NCI-H446 (cell line): ENCODE measurements around the gene SNX8.

Experiments used
- DNase-seq, 2 experiments: peaks; one replicate each; lab custom pipeline; 2025; lab: John Stamatoyannopoulos, UW

SNX8 gene

DNA sequence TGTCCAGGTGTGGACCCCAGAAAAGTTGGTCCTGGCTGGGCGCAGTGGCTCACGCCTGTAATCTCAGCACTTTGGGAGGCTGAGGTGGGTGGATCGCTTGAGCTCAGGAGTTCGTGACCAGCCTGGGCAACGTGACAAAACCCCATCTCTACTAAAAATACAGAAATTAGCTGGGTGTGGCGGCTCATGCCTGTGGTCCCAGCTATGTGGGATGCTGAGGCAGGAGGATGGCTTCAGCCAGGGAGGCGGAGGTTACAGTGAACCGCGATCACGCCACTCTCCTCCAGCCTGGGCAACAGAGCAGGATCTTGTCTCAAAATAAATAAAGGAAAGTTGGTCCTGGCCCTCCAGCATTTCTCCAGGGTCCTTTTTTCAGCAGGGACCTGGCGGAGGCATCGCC is 70.8 kb downstream of the SNX8 start:
- DNase-seq, result no peak

DNA sequence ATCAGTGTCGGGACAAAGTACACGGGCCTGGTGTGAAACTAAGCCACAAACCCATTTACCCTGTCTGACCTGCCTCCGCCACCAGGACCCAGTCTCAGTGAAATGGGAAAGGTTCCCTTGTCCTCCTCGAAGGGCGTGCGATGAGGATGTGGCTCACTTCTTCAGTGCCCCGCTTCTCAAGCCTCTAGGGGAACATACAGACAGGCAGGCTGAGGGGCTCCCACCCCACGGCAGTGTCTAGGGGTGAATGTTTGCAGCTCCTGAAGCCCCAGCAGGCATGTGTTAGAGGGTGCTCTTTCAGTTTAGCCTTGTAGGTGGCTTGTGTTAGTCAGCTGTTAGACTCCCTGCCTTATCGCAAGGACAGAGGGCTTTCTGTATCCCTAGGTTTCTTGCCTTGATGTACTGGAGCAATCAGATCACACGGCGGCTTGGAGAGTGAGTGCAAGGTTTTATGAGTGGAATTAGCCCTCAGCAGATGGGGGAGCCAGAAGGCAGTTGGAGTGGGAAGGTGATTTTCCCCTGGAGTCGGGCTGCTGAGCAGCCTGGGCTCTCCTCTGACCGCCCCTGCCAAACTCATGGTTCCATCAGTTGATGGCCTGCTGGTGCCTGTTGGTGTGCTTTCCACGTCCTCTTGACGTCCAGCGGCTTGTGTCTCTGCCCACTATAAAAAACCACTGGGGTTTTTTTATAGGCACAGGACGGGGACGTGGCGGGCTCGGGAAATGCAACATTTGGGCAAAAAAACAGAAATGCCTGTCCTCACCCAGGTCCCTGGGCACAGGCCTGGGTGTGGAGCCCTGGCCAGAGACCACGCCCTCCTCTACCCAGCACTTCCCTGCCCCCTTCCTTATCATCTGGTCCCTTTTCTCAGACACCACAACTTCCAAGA is 71.5 kb downstream of the SNX8 start:
- no peak for DNase-seq

DNA sequence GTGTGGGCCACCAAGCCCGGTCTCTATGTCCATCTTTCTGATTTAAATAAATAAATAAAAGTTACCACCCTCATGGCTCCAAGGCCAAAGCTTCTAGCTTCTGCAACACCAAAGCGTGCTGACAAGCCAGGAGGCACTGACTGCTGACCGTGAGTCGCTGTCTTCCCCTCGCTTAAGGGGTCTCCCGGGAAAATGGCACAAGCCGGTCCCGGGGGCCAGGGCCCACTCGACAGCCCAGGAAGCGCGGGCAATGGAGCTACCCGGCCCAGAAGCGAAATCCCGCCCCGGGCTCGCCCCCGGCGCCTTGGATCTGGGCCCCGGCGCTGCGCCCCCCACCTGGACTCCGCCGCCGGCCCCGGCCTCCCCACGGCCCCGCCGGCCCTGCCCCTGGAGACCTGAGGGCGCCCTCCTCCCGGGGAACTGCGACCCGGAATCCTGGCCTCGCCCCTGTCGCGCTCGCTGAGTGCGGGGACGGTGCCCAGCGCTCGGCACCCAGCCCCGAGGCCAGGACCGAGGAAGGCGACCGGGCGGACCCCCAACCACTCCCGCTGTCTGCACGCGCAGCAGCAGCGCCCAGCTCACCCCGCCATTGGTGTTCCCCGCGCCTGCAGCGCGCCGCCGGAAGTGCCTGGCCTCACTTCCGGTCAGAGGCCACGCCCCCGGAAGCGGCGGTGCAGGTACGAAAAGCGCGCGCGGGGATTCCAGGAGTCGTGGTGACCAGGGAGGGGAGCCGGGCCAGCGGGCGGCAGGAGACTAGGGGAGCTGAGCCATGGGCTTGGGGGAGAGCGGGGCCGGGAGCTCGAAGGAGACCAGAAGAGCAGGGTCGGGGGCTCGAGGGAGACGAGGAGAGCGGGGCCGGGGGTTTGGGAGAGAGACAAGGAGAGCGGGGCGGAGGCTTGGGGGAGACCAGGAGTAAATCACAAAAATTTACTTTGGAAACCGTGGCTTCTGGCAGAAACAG is 72.4 kb downstream of the SNX8 start, which contains the start of the genes MRM2 and NUDT1:
Gene MRM2, minus strand, starts transcription at position 626 of the 961 bp plus-strand sequence. Its CDS starts 36 bp downstream, at position 590.
Gene NUDT1, plus strand, starts transcription at position 647 of the 961 bp plus-strand sequence. CDS start 2,349 bp downstream, outside the sequence.
- DNase-seq, result peak; percentile 59 to 84

DNA sequence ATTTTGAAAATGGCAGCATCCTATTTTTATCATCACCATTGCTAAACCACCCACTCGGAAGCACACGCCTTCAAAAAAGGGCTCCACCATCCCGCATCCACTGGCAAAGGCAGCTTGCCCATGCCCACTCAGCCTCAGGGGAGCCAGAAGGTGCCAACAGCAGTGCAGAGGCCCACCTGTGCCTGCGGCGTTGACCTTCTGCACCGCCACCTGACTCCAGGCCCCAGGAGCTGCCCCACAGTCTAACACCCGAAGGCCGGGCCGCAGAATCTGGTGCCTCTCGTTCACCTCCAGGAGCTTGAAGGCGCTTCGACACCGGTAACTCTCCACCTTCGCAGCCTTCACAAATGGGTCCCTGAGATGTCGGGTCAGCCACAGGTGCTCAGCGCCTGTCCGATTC is 75.0 kb downstream of the SNX8 start:
- no peak for DNase-seq

DNA sequence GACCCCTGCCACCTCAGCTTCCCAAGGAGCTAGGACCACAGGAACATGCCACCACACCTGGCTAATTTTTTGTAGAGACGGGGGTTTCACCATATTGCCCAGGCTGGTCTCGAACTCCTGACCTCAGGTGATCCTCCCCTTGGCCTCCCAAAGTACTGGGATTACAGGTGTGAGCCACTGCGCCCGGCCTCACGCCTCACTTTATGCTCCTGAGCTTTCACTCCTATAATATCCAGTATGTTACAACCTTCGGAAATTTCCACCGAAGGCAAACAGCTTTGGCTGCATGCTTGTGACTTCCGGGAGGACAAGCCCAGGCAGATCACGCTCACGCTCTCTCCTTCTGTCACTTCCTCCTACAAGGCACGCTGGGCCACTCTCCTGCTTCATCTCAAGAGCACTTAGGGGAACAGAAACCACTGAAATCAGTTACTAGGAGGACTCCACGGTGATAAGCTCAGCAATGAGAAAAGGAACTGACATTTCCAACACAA is 77.1 kb downstream of the SNX8 start:
- no peak for DNase-seq

DNA sequence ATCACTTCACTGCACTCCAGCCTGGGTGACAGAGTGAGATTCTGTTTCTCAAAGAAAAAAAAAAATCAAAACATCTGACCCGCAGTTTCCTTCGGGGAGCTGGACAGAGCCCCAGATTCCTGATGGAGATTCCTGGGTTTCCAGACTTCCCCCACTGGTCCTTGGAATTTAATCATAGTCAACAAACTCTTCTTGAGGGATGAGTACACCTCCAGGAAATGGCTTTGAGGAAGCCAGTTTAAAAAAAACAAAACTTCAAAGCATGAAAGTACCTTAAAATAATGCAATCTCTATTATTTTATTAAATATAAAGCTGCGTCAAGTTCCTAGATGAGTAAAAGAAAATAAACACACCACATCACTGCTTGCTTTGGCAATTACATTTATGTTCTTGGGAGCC is 80.3 kb downstream of the SNX8 start:
- DNase-seq, result no peak

DNA sequence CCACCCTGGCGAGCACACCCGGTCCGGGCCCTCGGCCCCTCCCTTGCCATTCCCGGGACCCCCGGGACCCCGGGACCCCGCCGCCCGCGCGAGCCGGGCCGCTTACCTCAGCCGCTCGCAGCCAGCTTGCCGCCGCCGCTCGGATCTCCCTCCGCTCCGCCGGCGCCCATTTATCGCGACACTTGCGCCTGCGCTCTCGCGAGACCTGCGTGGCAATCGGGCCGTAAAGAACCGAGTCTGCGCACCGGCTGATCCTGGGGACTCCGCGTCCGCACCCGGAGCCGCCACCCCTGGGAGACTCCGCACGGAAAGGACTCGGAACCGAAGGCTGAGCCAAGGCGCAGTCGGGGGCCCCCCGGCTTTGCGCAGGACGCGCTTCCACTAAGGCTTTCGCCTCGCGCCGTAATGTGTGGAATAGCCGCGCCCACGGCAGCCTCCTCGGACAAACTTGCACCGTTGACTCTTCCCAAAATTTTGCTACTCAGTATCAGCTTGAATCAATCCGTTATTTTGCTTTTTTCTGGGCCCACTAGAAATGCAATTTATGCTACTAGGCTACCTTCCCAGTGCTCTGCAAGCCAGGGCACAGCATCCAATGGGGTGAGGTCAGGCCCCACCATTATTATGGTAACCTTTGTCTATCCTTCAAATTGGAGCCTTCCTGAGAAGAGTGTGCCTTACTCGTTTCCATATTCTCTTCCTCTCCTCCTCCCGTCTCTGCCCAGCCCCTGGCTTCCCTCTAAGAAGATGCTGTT is 81.3 kb downstream of the SNX8 start, which contains the start of gene MAD1L1:
Gene MAD1L1, minus strand, starts transcription at position 180 of the 755 bp plus-strand sequence. CDS start 2,812 bp downstream, outside the sequence.
- DNase-seq, result peak; percentile 65 to 91

DNA sequence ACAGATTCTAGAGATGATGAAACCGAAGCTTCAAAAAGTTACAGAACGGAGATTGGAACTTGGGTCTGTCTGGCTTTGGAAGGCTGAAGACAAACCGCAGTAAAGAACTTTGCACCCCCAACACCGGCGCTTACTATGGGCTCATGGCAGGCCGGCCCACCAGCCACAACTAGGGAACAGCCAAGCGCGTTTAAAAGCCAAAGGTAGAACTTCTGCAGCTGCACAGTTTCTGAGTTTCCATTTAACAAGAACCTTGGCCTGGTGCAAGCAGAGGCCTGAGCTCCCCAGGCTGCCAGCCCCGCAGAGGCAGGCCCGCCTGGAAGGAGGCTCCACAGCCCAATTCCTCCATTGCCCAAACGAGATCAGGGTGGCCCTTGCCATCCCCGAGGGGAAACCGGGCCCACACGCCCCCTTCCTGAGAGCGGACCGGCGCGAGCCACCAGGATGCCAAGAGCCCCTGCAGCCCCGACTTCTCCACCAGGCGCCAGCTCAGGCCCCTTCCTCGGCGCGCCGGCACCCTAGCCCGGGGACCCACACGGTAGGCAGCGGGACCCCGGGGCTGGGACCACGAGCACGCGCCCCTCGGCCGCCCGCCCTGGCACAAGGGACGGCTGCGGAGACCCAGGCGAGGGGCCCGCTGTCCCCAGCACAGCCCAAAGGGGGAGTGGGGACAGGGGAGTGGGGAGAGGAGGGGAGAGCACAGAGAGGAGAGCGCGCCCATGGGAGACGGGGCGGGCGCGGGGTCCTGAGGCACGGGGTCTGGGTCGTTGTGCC is 82.1 kb downstream of the SNX8 start:
- DNase-seq, result no peak

DNA sequence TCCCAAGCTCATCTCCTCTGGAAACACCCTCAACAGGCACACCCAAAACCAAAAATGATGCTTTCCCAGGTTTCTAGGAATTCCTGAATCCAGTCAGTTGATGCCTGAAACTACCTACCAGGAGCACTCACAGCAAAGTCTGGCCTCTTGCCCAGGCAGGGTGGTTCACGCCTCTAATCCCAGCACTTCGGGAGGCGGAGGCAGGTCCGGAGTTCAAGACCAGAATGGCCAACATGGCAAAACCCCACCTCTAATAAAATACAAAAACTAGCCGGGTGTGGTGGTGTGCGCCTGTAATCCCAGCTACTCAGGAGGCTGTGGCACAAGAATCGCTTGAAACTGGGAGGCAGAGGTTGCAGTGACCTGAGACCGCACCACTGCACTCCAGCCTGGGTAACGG is 83.4 kb downstream of the SNX8 start:
- no peak for DNase-seq

DNA sequence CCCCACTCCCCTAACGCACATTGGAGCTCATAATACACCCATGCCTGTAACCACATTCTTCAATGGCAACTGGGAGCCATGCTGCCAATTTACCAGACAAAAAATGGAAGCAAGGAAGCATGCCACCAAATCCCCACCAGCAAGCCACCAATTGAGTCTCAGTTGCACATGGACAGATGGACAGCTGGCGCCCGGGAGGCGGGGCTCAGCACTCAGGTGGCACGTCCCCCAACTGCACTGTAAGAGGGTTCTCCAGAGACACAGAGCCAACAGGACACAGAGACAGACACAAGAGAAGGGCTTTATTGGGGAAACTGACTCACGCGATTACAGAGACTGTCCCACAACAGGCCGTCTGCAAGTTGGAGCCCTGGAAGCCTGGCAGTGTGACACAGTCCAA is 84.0 kb downstream of the SNX8 start:
- DNase-seq, result no peak

DNA sequence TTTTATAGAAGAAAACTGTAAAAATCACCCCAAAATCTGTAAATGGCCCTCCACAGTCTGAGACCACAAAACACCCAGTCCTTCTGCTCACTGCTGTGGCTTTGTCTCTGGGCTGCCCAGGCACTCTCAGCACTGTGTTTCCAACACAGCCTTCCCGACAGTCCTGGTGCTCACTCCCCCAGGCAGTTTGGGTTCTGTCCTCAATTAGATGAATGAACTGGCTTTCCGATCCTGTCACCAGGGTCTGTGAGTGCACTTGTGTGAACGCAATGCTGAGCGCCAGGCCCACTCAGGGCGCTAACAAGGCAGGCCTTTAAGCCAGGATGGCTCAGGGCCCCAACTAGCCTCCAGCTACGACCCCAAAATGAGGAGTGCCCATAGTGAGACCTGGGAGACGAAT is 84.8 kb downstream of the SNX8 start:
- DNase-seq, result no peak

DNA sequence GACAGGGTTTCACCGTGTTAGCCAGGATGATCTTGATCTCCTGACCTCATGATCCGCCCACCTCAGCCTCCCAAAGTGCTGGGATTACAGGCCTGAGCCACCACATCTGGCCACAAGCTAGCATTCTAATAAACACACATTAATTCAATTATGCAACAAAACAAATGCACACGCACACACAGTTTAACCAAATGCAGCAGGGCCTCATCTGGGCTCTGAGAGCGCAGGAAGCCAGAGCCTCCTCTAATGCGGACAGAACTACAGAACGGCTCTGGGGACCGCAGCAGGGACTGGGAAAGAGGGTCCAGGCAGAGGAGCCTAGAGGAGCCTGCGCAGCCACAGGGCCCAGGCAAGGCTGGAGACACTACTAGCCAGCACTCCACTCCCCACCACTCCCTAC is 85.3 kb downstream of the SNX8 start:
- DNase-seq, result no peak

DNA sequence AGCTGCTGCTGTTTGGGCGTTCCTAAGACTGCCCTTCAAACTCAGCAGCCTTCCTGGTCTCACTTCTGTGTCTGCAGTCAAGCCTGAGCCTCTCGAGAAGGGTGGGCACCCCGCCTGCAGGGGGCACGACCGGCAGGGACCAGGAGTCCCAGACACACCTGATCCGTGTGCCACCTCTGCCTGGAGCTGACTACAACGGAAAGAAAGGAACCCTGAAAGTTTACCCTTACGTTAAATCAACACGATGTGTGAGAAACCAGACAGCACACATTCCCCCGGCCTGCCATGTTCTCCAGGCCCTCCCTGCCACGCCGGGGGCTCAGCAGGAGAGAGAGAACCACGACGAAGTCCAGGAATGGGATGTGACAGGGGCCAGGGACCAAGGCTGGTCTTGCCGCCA is 86.5 kb downstream of the SNX8 start:
- DNase-seq, result no peak

DNA sequence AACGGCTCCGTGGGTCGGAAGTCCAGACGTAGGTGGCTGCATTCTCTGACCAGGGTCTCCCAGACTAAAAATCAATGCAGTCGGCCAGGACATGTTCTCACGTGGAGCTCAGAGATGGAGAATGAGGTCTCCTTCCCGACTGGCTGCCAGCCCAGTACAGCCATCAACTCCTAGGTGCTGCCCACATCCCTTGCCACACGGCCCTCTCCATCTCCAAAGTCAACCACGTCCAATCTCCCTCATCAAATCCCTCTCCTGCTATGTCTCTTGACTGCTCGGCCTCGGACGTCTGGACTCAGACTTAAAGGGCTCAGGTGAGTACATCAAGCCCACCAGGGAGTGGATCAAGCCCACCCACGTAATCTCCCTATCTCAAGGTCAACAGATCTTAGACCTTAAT is 88.4 kb downstream of the SNX8 start:
- no peak for DNase-seq

DNA sequence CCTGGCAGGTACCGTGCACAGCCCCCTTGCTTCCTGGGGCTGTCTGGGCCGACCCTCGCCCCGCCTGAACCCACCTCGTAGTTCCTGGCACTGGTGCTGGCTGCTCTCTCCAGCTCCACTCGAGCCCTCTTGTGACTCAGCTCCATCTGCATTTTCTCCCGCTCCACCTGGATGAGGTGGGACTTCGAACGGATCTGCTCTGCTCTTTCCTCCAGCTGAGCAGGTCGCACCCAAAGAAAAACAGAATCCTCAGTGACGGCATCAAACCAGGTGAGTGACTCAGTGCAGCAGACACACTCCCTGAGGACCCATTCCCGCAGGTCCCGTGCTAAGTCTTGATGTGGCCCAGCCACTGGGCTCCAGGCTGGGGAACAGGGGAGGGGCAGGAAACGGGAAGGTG is 88.9 kb downstream of the SNX8 start:
- no peak for DNase-seq

DNA sequence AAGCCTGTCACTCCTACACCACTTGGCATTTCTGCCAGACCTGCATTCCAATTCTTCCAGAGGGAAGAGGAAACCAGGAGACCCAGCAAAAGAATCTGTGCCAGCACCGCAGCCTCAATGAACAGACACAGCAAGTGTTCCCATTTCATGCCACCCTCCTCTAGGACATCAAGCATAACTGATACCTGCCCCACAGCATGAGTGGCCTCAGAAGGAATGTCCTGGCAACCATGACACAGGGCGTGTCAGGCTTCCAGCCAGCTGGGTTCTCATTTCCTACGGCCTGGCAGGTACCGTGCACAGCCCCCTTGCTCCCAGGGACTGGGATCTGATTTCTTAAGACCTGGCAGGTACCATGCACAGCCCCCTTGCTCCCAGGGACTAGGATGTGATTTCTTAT is 89.3 kb downstream of the SNX8 start:
- no peak for DNase-seq

DNA sequence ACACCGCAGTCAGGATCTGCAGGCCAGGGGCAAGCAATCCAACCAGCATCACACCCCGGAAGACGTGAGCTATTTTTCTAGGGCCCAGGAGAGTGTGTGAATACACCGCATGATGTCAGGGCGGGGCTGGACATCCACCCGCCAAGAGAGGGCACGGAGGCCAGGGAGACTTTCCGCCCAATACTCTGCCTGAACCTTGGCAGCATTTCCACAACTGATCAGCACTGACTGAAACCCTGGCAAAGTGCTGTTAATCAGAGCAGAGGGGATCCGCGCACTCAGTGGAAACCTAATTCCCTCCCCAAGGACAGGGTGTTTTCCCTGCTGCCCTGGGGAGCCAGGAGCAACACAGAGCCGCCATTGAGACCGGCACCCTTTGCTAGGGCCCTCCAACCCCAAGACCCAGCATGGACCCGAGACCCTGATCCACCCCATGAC is 89.7 kb downstream of the SNX8 start:
- DNase-seq, result no peak

DNA sequence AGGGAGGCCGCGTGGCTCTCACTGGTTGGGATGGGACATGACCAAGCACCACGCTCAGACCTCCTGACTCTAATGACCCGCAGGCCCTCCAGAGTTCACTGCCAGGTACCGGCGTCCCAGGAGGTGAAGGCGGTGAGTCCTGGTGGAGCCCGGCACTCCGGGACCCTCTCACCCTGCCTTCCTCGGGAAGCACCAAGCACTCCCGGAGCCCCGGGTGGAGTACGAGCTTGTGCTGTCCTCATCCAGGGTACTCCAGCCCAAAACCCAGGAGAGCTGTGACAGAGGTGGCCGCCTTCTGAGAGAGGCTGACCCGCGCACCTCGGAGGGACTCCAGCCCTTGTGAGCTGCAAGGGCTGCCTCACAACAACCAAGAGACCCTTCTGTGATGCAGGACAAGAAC is 90.9 kb downstream of the SNX8 start:
- no peak for DNase-seq

DNA sequence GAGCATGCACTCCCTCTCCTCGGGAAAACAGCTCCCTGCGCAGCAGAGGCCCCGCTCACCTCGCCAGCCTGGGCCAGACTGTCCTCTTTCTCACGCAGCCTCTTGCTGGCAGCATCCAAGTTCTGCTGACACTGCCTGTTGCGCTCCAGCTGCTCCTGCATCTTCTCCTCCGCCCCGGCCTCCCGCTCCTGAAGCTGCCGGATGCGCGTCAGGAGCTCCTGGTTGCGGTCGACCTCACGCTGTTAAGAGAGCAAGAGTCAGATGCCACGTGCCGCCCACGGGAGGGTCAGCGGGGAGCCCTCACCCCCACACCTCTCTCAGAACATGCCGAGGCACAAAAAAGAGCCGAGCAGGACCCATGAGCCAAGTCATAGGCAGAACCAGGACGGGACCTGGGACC is 91.7 kb downstream of the SNX8 start:
- DNase-seq, result no peak

DNA sequence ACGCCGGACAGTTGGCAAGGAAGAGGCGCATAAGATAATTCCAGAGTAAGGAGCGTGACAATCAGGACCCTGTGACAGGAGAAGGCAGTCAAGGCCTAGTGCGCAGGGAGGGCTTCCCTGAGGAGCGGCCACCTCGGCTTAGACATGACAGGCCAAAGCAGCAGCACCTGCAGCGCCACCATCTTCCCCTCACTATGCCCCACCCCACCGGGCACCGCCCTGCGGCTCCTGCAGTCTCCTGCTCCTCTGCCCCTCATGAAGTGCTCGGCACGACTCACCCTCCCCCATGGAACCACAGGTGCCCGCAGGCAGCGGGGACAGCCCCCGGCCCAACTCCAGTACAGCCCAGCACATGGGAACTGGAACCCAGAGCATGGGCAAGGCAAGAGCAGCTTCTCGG is 93.3 kb downstream of the SNX8 start:
- no peak for DNase-seq

DNA sequence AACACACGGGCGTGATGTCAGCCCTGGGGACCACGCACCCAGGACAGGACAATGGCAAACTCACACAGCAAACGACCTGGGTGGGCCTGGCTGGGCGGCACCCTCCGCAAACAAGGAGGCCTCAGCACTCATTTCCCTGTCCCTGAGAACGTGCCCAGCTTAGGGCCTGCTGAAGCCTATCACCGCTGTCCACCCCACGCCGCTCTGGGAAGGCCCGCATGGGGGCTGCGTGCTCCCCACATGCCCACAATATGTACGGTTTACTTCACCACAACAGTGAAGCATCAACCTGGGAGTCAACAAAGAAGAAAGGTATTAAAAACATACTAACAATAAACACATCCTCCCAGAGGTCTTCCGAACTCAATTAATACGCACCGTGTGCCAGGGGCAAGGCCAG is 93.7 kb downstream of the SNX8 start:
- DNase-seq, result no peak
